AG04450 (cell line): Measurements from ENCODE around the gene KHNYN. TPM values are rescaled to one million over a fixed set of nuclear protein-coding genes. Genes with fewer than 3 reads are reported as not detected.
A peak's percentile ranks its signal among the peaks of the same experiment; 100 is the strongest.

Experiments
- CTCF ChIA-PET: fragments of 300-600, 350-600 bp; formaldehyde crosslinking; extraction: SDS; loops from one replicate; lab custom pipeline; 2022; ENCODE audit warnings: antibody characterized with exemption, inconsistent platforms; lab: Charles Lee
- POLR2A ChIA-PET: fragments of 350-600 bp; formaldehyde crosslinking; extraction: SDS; loops from one replicate; lab custom pipeline; 2021; ENCODE audit warnings: antibody characterized with exemption, inconsistent platforms; lab: Yijun Ruan, JAX
- DNase-seq: peaks from one replicate; pipeline ENCODE4 v3.0.0-alpha.2; 2011; ENCODE audit warnings: low read depth, low spot score
- H3K27ac ChIP-seq: one replicate; pipeline ENCODE4 v1.5.1; 2012; ENCODE audit warnings: low read depth, low read length, control low read depth
- H3K27me3 ChIP-seq: one replicate; pipeline ENCODE4 v1.6.0; 2012; ENCODE audit warnings: low read length; ENCODE audit not compliant: control insufficient read depth, insufficient read depth
- H3K4me3 ChIP-seq: 2 replicates; pipeline ENCODE4 v1.5.1; 2011; ENCODE audit warnings: mild to moderate bottlenecking, low read depth, low read length, control low read depth
- H3K9me3 ChIP-seq: 2 replicates; pipeline ENCODE4 v1.5.1; 2012; ENCODE audit warnings: low read length; ENCODE audit not compliant: control insufficient read depth, insufficient read depth
- polyA minus RNA-seq: library from RNA; depleted of rRNA, polyadenylated mRNA; stranded (reverse); fragments of >200 nt; gene quantifications from 2 replicates; pipeline ENCODE4 v1.2.3, GENCODE V29; 2011; rRNA and poly(A)+ RNA removed
- polyA plus RNA-seq: library from polyadenylated mRNA; depleted of rRNA; stranded (reverse); fragments of >200 nt; gene quantifications from 2 replicates; pipeline ENCODE4 v1.2.3, GENCODE V29; 2011; rRNA removed
- TF ChIP-seq, protein P1 (sequence below): IDR thresholded peaks from 2 replicates; pipeline ENCODE4 v1.5.1; 2011; ENCODE audit warnings: low read depth, low read length, control low read depth, inconsistent platforms

KHNYN gene
- polyA plus RNA-seq (16.8 and 17.6 TPM in 2 replicates), polyA minus RNA-seq (21.6 and 25.7 TPM in 2 replicates)

DNA sequence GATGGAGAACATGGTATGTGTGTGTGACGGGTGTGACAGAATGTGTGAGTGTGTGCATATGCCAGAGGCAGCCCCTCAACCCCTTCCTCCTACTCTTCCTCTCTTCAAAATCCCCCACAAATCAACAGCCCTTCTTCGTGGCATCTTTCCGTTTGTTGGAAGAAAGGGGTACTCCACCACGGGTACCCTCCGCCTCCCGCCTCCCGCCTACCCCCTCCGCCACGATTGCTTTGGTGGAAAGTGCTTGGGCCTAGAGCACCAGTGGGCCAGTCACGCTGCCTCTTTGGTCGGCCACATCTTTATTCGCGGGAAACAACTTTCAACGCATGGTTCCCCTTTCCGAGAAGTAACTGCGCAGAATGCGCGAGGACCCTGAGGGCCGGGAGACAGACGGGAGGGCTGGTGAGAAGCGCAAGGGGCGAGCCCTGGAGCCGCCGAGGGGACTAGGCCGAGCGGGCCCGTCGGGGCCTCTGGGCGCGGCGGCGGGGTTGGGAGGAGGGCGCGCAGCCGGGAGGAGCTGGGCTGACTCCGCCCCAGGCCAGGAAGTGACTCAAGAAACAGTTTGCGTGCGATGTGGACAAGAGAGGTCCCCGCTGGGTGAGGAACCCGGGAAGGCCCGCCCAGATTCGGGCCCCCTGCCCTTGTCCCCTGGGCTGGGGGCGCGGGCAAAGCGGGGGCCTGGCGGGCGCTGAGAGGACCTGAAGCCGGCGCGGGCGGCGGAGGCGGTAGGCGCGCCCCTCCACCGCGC lies at the start of gene KHNYN, which contains the start of gene CBLN3:
KHNYN (plus strand) TSS at position 560 of the 748 bp plus-strand sequence. CDS start 777 bp downstream, outside the sequence.
CBLN3 (minus strand) TSS at position 274 of the 748 bp plus-strand sequence. CDS start 614 bp downstream, outside the sequence.
- Histone ChIP-seq H3K27me3 (no peaks in the 10 kb centered on the region), H3K4me3 (peak within 1 kb of the TSS; percentile 82), H3K27ac (peak within 1 kb of the TSS; percentile 87), H3K9me3 (peaks cover 3% of the 10 kb centered on the region; the same call in 1 of the 2 replicates)
- POLR2A ChIA-PET: interaction anchor here (0.6 to 3.1 kb wide), 15 partner anchors 13 to 170 kb away, joined by 3 to 42 read pairs (median 3); partner anchors contain the start of genes DHRS1, NOP9, NYNRIN and SDR39U1
- CTCF ChIA-PET: interaction anchor here (2.8 to 13.3 kb wide), 3 partner anchors 12 to 98 kb away, joined by 41 to 712 read pairs (median 160); partner anchors contain the start of genes ADCY4 and RIPK3
- peak; percentile 58 for DNase-seq
- TF ChIP-seq, protein P1, sequence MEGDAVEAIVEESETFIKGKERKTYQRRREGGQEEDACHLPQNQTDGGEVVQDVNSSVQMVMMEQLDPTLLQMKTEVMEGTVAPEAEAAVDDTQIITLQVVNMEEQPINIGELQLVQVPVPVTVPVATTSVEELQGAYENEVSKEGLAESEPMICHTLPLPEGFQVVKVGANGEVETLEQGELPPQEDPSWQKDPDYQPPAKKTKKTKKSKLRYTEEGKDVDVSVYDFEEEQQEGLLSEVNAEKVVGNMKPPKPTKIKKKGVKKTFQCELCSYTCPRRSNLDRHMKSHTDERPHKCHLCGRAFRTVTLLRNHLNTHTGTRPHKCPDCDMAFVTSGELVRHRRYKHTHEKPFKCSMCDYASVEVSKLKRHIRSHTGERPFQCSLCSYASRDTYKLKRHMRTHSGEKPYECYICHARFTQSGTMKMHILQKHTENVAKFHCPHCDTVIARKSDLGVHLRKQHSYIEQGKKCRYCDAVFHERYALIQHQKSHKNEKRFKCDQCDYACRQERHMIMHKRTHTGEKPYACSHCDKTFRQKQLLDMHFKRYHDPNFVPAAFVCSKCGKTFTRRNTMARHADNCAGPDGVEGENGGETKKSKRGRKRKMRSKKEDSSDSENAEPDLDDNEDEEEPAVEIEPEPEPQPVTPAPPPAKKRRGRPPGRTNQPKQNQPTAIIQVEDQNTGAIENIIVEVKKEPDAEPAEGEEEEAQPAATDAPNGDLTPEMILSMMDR: no peak

GRCh38 chr14:24381363-24382063 lies 48.2 kb upstream of the KHNYN start:
- TF ChIP-seq, protein P1: no peak
- Histone ChIP-seq H3K9me3 (no peaks in the 10 kb centered on the region; the same call in 1 of the 2 replicates), H3K27ac (no peak overlapping the region), H3K27me3 (peaks cover 9% of the 10 kb centered on the region), H3K4me3 (no peak overlapping the region)
- CTCF ChIA-PET: interaction anchor here (0.7 to 1.9 kb wide), 4 partner anchors 16 to 56 kb away, joined by 3 to 8 read pairs (median 4); no protein-coding TSS in a partner anchor
- no peak for DNase-seq
- POLR2A ChIA-PET: no interaction called here

DNA sequence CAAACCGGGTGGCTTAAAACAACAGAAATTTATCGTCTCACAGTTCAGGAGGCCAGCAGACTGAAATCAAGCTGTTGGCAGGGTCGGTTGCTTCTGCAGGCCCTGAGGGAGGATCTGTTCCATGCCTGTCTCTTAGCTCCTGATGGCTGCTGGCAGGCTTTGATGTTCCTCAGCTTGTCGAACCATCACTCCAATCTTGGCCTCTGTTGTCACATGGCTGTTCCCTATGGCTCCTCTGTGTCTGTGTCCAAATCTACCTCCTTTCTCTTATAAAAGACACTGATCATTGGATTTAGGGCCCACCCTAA lies 47.7 kb upstream of the KHNYN start:
- POLR2A ChIA-PET: no interaction called here
- Histone ChIP-seq H3K27ac (no peak overlapping the region), H3K27me3 (peaks cover 9% of the 10 kb centered on the region), H3K4me3 (no peak overlapping the region), H3K9me3 (no peaks in the 10 kb centered on the region)
- DNase-seq: no peak
- TF ChIP-seq, protein P1: no peak
- CTCF ChIA-PET: interaction anchor here (0.7 to 1.9 kb wide), 3 partner anchors 16 to 55 kb away, joined by 3 to 8 read pairs (median 3); no protein-coding TSS in a partner anchor

DNA sequence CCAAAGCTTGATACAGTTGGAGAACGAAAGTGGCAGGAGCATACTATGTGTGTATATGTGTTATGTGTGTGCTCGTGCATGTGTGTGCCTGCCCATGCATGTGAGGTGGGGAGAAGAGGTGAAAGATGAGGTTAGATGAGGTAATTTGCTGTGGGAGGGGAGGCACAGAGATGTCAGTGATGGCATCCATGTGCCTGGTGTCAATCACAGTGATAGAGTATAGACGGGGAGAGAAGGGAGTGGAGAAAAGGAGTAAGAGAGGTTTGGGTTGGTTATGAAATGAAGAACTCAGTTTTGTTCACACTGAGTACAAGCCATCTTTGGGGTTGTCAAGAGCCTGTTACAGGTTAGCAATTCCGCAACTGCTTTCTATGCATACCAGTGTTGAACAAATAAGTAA lies 45.6 kb upstream of the KHNYN start:
- TF ChIP-seq, protein P1: no peak

More for the DNA sequence above, 45.6 kb upstream of the KHNYN start:
- no peak overlapping the region for H3K4me3 ChIP-seq
- no peaks in the 10 kb centered on the region for H3K9me3 ChIP-seq
- CTCF ChIA-PET: interaction anchor here (1.1 kb wide), 1 partner anchor 48 kb away, joined by 5 read pairs; no protein-coding TSS in a partner anchor
- H3K27ac ChIP-seq: no peak overlapping the region
- POLR2A ChIA-PET: no interaction called here
- no peak for DNase-seq
- peaks cover 9% of the 10 kb centered on the region for H3K27me3 ChIP-seq
